ENCODE data around the gene ADAM19. TPM values are rescaled to one million over a fixed set of nuclear protein-coding genes. Genes with fewer than 3 reads are reported as not detected.

ADAM19 gene
- total RNA-seq, 1 donor from 2014 or later: 41.2 TPM

DNA sequence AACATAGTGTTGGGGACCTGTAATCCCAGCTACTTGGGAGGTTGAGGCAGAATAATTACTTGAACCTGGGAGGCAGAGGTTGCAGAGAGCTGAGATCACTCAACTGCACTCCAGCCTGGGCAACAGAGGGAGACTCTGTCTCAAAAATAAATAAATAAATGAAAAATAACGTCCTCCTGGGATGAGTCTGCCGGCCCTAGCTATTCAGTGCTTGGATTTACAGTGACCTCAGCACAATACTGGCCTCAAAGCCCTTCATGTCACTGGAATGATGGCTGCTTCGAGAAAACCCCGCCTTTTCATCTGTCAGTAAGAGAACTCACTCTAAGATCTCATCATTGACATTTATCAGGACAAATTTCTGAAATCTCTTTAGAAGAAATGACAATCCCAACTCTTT lies 41.2 kb upstream of the ADAM19 start:
- TF ChIP-seq, protein P1, sequence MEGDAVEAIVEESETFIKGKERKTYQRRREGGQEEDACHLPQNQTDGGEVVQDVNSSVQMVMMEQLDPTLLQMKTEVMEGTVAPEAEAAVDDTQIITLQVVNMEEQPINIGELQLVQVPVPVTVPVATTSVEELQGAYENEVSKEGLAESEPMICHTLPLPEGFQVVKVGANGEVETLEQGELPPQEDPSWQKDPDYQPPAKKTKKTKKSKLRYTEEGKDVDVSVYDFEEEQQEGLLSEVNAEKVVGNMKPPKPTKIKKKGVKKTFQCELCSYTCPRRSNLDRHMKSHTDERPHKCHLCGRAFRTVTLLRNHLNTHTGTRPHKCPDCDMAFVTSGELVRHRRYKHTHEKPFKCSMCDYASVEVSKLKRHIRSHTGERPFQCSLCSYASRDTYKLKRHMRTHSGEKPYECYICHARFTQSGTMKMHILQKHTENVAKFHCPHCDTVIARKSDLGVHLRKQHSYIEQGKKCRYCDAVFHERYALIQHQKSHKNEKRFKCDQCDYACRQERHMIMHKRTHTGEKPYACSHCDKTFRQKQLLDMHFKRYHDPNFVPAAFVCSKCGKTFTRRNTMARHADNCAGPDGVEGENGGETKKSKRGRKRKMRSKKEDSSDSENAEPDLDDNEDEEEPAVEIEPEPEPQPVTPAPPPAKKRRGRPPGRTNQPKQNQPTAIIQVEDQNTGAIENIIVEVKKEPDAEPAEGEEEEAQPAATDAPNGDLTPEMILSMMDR (IDR thresholded peaks at IDR 0.05; ENCODE audit: partially characterized antibody, unreplicated experiment): no peak
- H3K27ac Mint-ChIP-seq (ENCODE audit: unreplicated experiment): no peak overlapping the region
- no peaks in the 10 kb centered on the region for H3K4me1 Mint-ChIP-seq (ENCODE audit: low read depth, unreplicated experiment)
- H3K36me3 Mint-ChIP-seq (ENCODE audit: unreplicated experiment): peaks cover 7% of the 10 kb centered on the region
- no peak for DNase-seq
- H3K27me3 Mint-ChIP-seq (ENCODE audit: unreplicated experiment): peaks cover 1% of the 10 kb centered on the region
- H3K9me3 Mint-ChIP-seq (ENCODE audit: unreplicated experiment): no peaks in the 10 kb centered on the region
- no peak overlapping the region for H3K4me3 Mint-ChIP-seq (ENCODE audit: unreplicated experiment)

DNA sequence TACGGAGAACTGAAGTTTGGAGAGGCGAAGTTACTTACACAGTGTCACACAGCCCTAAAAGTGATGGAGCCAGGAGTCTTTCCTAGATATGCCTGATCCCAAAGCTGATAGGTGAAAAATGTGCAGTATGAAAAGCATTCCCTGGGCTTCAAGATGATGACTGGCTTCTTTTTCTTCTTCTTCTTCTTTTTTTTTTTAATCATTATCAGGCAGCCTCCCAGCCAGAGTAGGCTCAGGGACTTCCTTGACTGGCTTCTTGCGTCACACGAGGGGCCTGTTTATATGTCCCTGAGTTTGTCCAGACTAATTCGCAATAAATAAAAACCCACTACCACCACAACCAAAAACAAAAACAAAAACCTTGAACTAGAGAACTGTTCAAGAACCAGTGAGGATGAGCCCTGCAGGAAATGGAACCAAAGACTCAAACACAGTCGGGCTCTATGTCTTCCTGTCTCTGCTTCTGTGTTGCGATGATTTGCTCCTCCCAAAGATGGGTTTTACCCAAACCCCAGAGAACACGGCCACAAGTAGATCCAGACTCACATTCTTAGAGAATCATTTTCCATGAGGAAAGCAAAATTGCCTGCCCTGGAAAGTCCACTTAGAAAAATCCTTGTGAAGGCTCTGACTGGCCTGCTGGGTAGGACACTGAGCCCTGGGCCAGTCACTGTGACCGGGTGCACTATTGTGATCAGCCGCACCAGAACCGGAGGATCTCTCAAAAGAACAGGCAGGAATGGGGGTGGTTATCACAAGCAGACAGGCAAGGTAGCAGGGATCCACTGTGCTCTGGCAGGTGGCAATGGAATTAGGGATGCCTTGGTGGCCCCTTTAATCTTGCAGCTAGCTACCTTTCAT lies 38.0 kb upstream of the ADAM19 start:
- Mint-ChIP-seq H3K36me3 (ENCODE audit: unreplicated experiment) (peaks cover 4% of the 10 kb centered on the region), H3K27ac (ENCODE audit: unreplicated experiment) (no peak overlapping the region), H3K4me1 (ENCODE audit: low read depth, unreplicated experiment) (no peaks in the 10 kb centered on the region), H3K4me3 (ENCODE audit: unreplicated experiment) (no peak overlapping the region), H3K9me3 (ENCODE audit: unreplicated experiment) (no peaks in the 10 kb centered on the region), H3K27me3 (ENCODE audit: unreplicated experiment) (peaks cover 1% of the 10 kb centered on the region)
- TF ChIP-seq, protein P1 (IDR thresholded peaks at IDR 0.05; ENCODE audit: partially characterized antibody, unreplicated experiment): no peak
- DNase-seq: no peak

DNA sequence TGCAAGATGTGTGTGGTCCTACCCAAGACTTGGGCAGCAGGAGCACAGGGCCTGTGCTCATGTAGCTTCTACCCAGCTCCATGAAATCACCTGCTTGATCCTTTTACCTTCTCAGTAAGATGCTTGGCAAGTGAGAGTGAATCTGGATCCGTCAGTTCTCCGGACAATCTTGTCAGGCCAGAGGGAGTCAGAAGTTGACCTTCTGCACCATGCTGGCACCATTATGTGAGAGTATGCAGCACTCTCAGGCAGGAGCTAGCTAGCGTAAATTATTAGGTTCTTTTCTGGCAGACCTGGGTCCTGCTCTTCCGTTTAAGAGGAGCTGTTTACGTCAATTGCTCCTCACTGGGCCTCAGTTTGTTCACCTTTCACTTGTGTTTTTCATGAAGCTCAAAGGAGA lies 37.0 kb upstream of the ADAM19 start:
- Mint-ChIP-seq H3K4me3 (ENCODE audit: unreplicated experiment) (no peak overlapping the region), H3K27ac (ENCODE audit: unreplicated experiment) (no peak overlapping the region)
- TF ChIP-seq, protein P1 (IDR thresholded peaks at IDR 0.05; ENCODE audit: partially characterized antibody, unreplicated experiment): no peak

DNA sequence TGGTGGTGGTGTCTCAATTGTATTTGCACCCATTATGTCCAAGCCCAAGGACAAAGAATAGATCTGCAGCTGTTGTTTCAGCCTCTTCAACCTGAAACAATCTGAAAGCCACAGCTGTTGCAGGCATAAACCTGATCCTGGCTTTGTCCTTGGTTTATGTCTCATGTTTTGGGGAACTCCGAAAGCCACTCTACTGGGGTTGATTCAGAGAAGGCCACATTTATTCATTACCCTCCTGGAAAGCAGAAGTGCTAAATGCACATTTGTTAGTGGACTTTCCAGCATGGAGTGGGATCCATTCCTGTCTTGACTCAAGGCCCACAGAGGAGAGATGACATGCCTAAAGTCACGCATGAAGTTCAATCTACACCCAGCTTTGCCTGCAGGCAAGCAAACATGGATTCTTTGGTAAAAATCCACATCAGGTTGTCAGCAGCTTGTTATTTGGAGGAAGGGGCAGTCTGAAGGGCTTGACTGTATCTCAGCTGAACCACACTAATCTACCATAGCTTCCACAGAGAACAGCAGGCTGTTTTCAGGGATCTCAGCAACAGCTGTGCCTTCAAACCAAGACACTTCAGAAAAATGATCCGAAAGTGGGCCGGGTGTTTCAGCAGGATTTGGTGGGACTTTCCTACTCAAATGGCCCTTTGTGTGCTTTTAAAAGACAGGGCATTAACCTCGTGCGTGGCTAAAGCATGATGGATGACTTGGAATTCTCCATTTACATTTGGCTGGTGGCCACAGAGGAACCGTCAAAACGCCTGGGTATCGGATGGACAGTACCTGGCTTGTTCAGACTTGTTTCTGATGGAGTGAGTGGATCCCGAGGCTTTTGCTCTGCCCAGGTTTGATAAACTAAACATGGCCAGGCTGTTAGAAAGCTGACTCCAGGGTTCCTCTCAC lies 36.2 kb upstream of the ADAM19 start:
- H3K4me3 Mint-ChIP-seq (ENCODE audit: unreplicated experiment): no peak overlapping the region
- no peak for DNase-seq

More for the DNA sequence above, 37.0 kb upstream of the ADAM19 start:
- DNase-seq: no peak
- H3K4me1 Mint-ChIP-seq (ENCODE audit: low read depth, unreplicated experiment): no peaks in the 10 kb centered on the region
- peaks cover 4% of the 10 kb centered on the region for H3K36me3 Mint-ChIP-seq (ENCODE audit: unreplicated experiment)
- no peaks in the 10 kb centered on the region for H3K9me3 Mint-ChIP-seq (ENCODE audit: unreplicated experiment)
- H3K27me3 Mint-ChIP-seq (ENCODE audit: unreplicated experiment): peaks cover 1% of the 10 kb centered on the region

More for the DNA sequence above, 36.2 kb upstream of the ADAM19 start:
- Mint-ChIP-seq H3K36me3 (ENCODE audit: unreplicated experiment) (peaks cover 5% of the 10 kb centered on the region), H3K9me3 (ENCODE audit: unreplicated experiment) (no peaks in the 10 kb centered on the region), H3K4me1 (ENCODE audit: low read depth, unreplicated experiment) (no peaks in the 10 kb centered on the region), H3K27me3 (ENCODE audit: unreplicated experiment) (peaks cover under 1% of the 10 kb centered on the region), H3K27ac (ENCODE audit: unreplicated experiment) (no peak overlapping the region)
- TF ChIP-seq, protein P1 (IDR thresholded peaks at IDR 0.05; ENCODE audit: partially characterized antibody, unreplicated experiment): no peak

Data from glutamatergic neuron (in vitro differentiated cells).